Measurements from ENCODE around the gene MRPS11. TPM values are rescaled to one million over a fixed set of nuclear protein-coding genes. Genes with fewer than 3 reads are reported as not detected.

The MRPS11 gene
- total and polyA plus RNA-seq, 3 experiments from 2014 or later: 65.5 to 81.0 (median 80.1) TPM

DNA sequence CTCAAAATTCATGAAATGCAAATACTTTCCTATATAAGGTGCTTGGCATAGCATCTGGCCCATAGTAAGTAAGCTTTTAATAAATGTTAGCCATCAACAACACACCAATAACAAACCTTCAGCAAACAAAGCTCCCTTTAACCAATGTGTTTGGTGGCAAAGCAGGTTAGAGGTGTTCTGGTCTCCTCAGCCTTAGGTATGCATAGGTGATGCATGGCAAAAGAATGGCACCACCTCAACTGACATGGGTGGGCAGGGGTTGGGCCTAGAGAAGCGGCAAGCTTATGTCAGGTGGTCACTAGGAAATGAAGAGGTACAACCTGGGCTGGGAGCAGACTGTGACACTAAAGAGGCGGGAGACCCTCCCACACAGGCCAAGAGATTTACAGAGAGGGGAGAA is 38.2 kb downstream of the MRPS11 start:
- POLR2A ChIA-PET: no interaction called here
- peaks cover 11 to 55% (median 32%) of the 10 kb centered on the region in 3 donors for H3K36me3 Mint-ChIP-seq
- CTCF ChIA-PET: interaction anchor here (0.8 kb wide), 1 partner anchor 158 kb away, joined by 4 read pairs; no protein-coding TSS in a partner anchor

DNA sequence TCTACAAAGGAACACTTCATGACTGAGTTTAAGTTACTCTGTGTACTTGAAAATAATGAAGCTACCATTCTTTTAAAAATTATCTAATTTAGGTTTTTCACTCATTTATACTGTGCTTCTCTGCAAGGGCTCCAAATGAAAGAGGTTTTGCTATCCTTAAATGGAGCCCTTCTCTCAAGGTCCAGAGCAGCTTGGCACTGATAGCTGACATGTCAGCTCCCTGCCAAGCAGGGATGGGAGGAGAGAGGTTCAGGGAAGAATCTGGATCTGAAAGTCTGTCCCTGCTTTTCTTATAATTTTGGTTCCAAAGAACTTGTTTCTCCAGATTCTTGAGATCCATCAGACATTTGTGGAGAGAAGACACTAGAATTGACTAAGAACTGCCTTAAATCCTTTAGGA is 39.1 kb downstream of the MRPS11 start:
- no peaks in the 10 kb centered on the region for H3K4me1 ChIP-seq (ENCODE audit: insufficient read depth, low read length)
- H3K27me3 Mint-ChIP-seq: no peaks in the 10 kb centered on the region
- DNase-seq: no peak
- ChIA-PET CTCF (no interaction called here), POLR2A (no interaction called here)
- H3K27me3 ChIP-seq (ENCODE audit: insufficient read depth, low read length, poor library complexity, severe bottlenecking): no peaks in the 10 kb centered on the region
- no peak overlapping the region for H3K27ac ChIP-seq (ENCODE audit: low read depth, low read length)
- no peaks in the 10 kb centered on the region for H3K9me3 ChIP-seq (ENCODE audit: low read length)
- no peaks in the 10 kb centered on the region for H3K9me3 Mint-ChIP-seq
- no peak overlapping the region for H3K27ac Mint-ChIP-seq
- no peaks in the 10 kb centered on the region for H3K4me1 Mint-ChIP-seq
- H3K4me3 ChIP-seq (ENCODE audit: low read length): no peak overlapping the region
- peaks cover 18 to 62% (median 38%) of the 10 kb centered on the region in 3 donors for H3K36me3 Mint-ChIP-seq
- no peak overlapping the region for H3K4me3 Mint-ChIP-seq
- H3K36me3 ChIP-seq (ENCODE audit: insufficient read depth, low read length): peaks cover 6% of the 10 kb centered on the region

More for the DNA sequence above, 38.2 kb downstream of the MRPS11 start:
- no peaks in the 10 kb centered on the region for H3K27me3 Mint-ChIP-seq
- no peaks in the 10 kb centered on the region for H3K4me1 Mint-ChIP-seq
- Histone ChIP-seq H3K27me3 (ENCODE audit: insufficient read depth, low read length, poor library complexity, severe bottlenecking) (no peaks in the 10 kb centered on the region), H3K36me3 (ENCODE audit: insufficient read depth, low read length) (peaks cover 5% of the 10 kb centered on the region), H3K9me3 (ENCODE audit: low read length) (no peaks in the 10 kb centered on the region), H3K4me1 (ENCODE audit: insufficient read depth, low read length) (no peaks in the 10 kb centered on the region), H3K27ac (ENCODE audit: low read depth, low read length) (no peak overlapping the region), H3K4me3 (ENCODE audit: low read length) (no peak overlapping the region)
- no peak for DNase-seq
- no peak overlapping the region for H3K27ac Mint-ChIP-seq
- no peaks in the 10 kb centered on the region for H3K9me3 Mint-ChIP-seq
- no peak overlapping the region for H3K4me3 Mint-ChIP-seq

DNA sequence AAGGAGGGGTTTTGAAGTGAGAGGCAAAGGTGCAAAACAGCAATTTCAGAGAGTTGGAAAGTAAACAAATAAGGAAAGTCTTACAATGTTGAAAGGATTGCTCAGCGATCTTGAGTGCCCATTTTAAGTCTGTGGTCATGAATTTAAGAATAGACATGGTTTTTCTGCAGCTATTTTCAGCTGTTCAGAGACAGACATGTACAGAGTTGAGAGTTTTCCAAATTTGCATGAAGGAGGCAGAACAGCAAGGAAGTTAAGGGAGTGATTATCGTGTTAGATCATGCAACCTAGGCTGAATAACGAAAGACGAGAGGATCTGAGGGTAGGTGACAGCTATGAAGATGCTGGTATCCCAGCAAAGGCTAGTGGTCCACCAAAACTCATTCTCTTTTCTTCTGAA is 41.8 kb downstream of the MRPS11 start:
- POLR2A ChIA-PET: no interaction called here
- CTCF ChIA-PET: no interaction called here
- Histone ChIP-seq H3K4me3 (ENCODE audit: low read length) (no peak overlapping the region), H3K9me3 (ENCODE audit: low read length) (no peaks in the 10 kb centered on the region), H3K4me1 (ENCODE audit: insufficient read depth, low read length) (no peaks in the 10 kb centered on the region), H3K27me3 (ENCODE audit: insufficient read depth, low read length, poor library complexity, severe bottlenecking) (no peaks in the 10 kb centered on the region), H3K36me3 (ENCODE audit: insufficient read depth, low read length) (peaks cover 19% of the 10 kb centered on the region), H3K27ac (ENCODE audit: low read depth, low read length) (no peak overlapping the region)
- Mint-ChIP-seq H3K36me3 (peaks cover 22 to 70% (median 44%) of the 10 kb centered on the region in 3 donors), H3K9me3 (no peaks in the 10 kb centered on the region), H3K27me3 (no peaks in the 10 kb centered on the region), H3K4me3 (no peak overlapping the region), H3K4me1 (no peaks in the 10 kb centered on the region), H3K27ac (no peak overlapping the region)
- no peak for DNase-seq

DNA sequence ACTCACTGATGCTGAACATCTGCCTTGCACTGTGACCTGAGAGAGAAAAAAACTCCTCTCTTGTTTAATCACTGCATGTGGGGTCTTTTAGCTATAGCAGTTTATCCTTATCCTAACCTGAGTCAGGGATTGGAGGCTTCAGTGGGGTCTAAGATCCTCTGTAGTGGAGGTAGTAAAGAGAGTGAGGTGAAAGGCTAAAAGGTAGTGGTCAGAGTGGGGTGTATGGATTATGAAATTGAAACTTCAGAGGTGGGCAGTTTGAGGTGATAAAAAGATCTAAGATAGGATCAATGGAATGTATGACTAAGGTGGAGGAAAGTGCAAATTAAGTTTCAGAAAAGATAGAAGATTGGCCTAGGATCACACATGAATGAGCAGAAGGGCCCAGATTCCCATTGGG is 42.5 kb downstream of the MRPS11 start:
- Mint-ChIP-seq H3K27ac (no peak overlapping the region), H3K27me3 (no peaks in the 10 kb centered on the region), H3K4me1 (no peaks in the 10 kb centered on the region), H3K4me3 (no peak overlapping the region), H3K9me3 (no peaks in the 10 kb centered on the region), H3K36me3 (peaks cover 22 to 69% (median 42%) of the 10 kb centered on the region in 3 donors)
- Histone ChIP-seq H3K4me1 (ENCODE audit: insufficient read depth, low read length) (no peaks in the 10 kb centered on the region), H3K9me3 (ENCODE audit: low read length) (no peaks in the 10 kb centered on the region), H3K36me3 (ENCODE audit: insufficient read depth, low read length) (peaks cover 19% of the 10 kb centered on the region), H3K27ac (ENCODE audit: low read depth, low read length) (no peak overlapping the region), H3K4me3 (ENCODE audit: low read length) (no peak overlapping the region), H3K27me3 (ENCODE audit: insufficient read depth, low read length, poor library complexity, severe bottlenecking) (no peaks in the 10 kb centered on the region)
- no peak for DNase-seq
- POLR2A ChIA-PET: no interaction called here
- CTCF ChIA-PET: no interaction called here

DNA sequence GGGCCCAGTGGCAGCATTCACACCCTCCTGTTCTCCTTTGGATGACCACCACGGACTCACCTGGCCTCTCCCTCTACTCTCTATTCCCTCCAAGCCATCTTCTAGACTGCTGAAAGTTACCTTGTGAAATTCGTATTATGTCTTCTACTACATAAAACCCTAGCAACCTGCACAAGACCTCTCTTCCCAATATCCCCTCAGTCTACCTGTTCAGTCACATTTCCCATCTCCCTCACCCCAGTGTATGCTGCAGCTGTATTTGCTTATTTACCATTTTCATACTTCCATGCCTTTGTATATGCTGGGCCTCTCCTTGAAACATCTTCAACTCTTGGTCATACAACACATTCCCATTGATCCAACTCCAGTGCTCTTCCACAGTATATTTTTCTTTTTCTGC is 43.7 kb downstream of the MRPS11 start:
- ChIA-PET POLR2A (no interaction called here), CTCF (no interaction called here)
- Mint-ChIP-seq H3K4me1 (no peaks in the 10 kb centered on the region), H3K9me3 (no peaks in the 10 kb centered on the region), H3K27me3 (no peaks in the 10 kb centered on the region), H3K36me3 (peaks cover 22 to 65% (median 42%) of the 10 kb centered on the region in 3 donors), H3K4me3 (no peak overlapping the region), H3K27ac (peak overlapping the region in 2 of 8 donors; percentile 7)
- Histone ChIP-seq H3K4me1 (ENCODE audit: insufficient read depth, low read length) (no peaks in the 10 kb centered on the region), H3K4me3 (ENCODE audit: low read length) (no peak overlapping the region), H3K27me3 (ENCODE audit: insufficient read depth, low read length, poor library complexity, severe bottlenecking) (no peaks in the 10 kb centered on the region), H3K9me3 (ENCODE audit: low read length) (no peaks in the 10 kb centered on the region), H3K27ac (ENCODE audit: low read depth, low read length) (no peak overlapping the region), H3K36me3 (ENCODE audit: insufficient read depth, low read length) (peaks cover 19% of the 10 kb centered on the region)
- DNase-seq: no peak

DNA sequence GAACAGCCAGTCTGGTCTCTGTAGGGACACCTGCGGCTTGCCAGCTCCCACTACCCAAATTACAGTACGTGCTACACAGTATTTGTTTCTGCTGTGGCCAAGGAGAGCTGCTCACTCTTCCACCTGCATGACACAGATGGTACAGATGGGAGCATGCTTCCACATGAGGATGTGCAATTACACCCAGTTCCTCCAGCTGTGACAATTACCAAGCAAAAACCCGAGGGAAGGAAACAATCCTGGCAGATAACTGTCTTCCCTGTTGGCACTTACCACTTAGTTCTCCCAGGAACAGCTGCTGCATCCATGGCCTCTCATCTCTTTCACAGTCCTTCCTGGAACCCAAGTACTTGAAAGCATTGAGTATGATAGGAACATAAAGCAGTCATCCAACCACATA is 44.6 kb downstream of the MRPS11 start:
- Histone ChIP-seq H3K27ac (ENCODE audit: low read depth, low read length) (no peak overlapping the region), H3K36me3 (ENCODE audit: insufficient read depth, low read length) (peaks cover 19% of the 10 kb centered on the region), H3K27me3 (ENCODE audit: insufficient read depth, low read length, poor library complexity, severe bottlenecking) (no peaks in the 10 kb centered on the region), H3K4me3 (ENCODE audit: low read length) (no peak overlapping the region), H3K9me3 (ENCODE audit: low read length) (no peaks in the 10 kb centered on the region), H3K4me1 (ENCODE audit: insufficient read depth, low read length) (no peaks in the 10 kb centered on the region)
- peaks cover 22 to 73% (median 43%) of the 10 kb centered on the region in 3 donors for H3K36me3 Mint-ChIP-seq
- no peak overlapping the region for H3K27ac Mint-ChIP-seq
- no peak overlapping the region for H3K4me3 Mint-ChIP-seq
- H3K9me3 Mint-ChIP-seq: no peaks in the 10 kb centered on the region
- DNase-seq: no peak
- no peaks in the 10 kb centered on the region for H3K27me3 Mint-ChIP-seq
- POLR2A ChIA-PET: no interaction called here
- no peaks in the 10 kb centered on the region for H3K4me1 Mint-ChIP-seq
- CTCF ChIA-PET: no interaction called here

DNA sequence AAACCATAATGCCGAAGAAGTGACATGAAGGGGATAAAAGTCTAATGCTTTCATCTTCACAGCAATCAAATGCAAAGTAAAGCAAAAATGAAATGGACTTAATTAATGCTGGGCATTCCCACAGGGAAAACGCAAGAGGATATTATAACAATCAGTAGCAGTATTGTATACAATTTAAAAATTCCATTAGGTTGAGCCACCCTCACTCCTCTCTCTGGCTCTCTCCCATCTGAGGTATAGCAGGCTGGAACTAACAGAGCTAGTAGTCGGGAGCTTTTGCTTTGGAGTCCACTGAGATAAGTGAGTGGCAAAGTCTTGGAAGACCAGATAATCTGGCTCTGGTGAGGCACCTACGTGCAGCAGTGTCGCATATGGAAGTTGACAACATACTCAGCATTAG is 45.1 kb downstream of the MRPS11 start:
- H3K27me3 Mint-ChIP-seq: no peaks in the 10 kb centered on the region

DNA sequence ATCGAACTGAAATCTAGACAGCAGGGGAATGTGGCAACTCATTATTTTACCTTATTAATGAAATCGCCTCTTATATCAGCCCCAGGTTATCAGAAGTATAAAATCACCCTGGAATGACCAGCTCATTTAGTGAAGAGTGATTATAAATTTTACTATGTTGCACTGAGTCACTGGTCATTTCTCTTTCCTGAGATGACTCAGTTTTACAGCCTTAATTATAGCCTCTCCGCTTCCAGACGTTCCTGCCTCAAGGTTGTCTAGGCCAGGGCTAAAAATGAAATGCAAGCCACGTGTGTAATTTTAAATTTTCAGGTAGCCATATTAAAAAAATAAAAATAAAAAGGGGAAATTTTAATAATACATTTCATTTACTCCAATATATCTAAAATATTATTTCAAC is 45.7 kb downstream of the MRPS11 start:
- no peak overlapping the region for H3K4me3 Mint-ChIP-seq
- H3K4me3 ChIP-seq (ENCODE audit: low read length): no peak overlapping the region
- CTCF ChIA-PET: no interaction called here

More for the DNA sequence above, 45.1 kb downstream of the MRPS11 start:
- POLR2A ChIA-PET: no interaction called here
- Mint-ChIP-seq H3K27ac (no peak overlapping the region), H3K9me3 (no peaks in the 10 kb centered on the region), H3K4me3 (no peak overlapping the region), H3K36me3 (peaks cover 22 to 69% (median 41%) of the 10 kb centered on the region in 3 donors), H3K4me1 (no peaks in the 10 kb centered on the region)
- Histone ChIP-seq H3K4me3 (ENCODE audit: low read length) (no peak overlapping the region), H3K27me3 (ENCODE audit: insufficient read depth, low read length, poor library complexity, severe bottlenecking) (no peaks in the 10 kb centered on the region), H3K27ac (ENCODE audit: low read depth, low read length) (no peak overlapping the region), H3K36me3 (ENCODE audit: insufficient read depth, low read length) (peaks cover 16% of the 10 kb centered on the region), H3K9me3 (ENCODE audit: low read length) (no peaks in the 10 kb centered on the region), H3K4me1 (ENCODE audit: insufficient read depth, low read length) (no peaks in the 10 kb centered on the region)
- no peak for DNase-seq
- CTCF ChIA-PET: no interaction called here

DNA sequence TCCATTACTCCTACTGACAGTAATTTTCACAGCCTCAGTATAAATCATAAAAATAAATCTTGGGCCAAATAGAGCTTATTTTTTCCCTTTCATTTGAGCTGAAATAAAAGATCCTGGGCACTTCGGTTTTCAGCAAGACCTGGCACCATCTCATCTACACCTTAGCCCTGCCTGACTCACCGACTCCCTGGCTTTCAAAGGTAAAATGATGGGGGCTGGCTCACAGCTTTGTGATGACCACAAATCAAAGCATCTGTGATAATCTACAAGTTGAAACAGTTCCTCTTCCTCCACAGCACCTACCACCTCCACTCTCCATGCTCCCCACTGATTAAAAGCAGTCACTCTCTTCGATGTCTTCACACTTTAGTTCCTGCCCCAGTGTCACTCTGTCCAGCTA is 51.4 kb downstream of the MRPS11 start:
- no peaks in the 10 kb centered on the region for H3K27me3 Mint-ChIP-seq
- Histone ChIP-seq H3K27me3 (ENCODE audit: insufficient read depth, low read length, poor library complexity, severe bottlenecking) (no peaks in the 10 kb centered on the region), H3K9me3 (ENCODE audit: low read length) (no peaks in the 10 kb centered on the region), H3K4me3 (ENCODE audit: low read length) (no peak overlapping the region), H3K27ac (ENCODE audit: low read depth, low read length) (no peak overlapping the region), H3K36me3 (ENCODE audit: insufficient read depth, low read length) (no peaks in the 10 kb centered on the region), H3K4me1 (ENCODE audit: insufficient read depth, low read length) (no peaks in the 10 kb centered on the region)
- ChIA-PET POLR2A (no interaction called here), CTCF (no interaction called here)
- H3K27ac Mint-ChIP-seq: no peak overlapping the region
- no peak for DNase-seq
- no peaks in the 10 kb centered on the region for H3K4me1 Mint-ChIP-seq
- H3K9me3 Mint-ChIP-seq: no peaks in the 10 kb centered on the region
- no peak overlapping the region for H3K4me3 Mint-ChIP-seq
- peaks cover 4 to 32% (median 11%) of the 10 kb centered on the region in 3 donors for H3K36me3 Mint-ChIP-seq

More for the DNA sequence above, 45.7 kb downstream of the MRPS11 start:
- Histone ChIP-seq H3K27ac (ENCODE audit: low read depth, low read length) (no peak overlapping the region), H3K36me3 (ENCODE audit: insufficient read depth, low read length) (peaks cover 15% of the 10 kb centered on the region), H3K9me3 (ENCODE audit: low read length) (no peaks in the 10 kb centered on the region), H3K4me1 (ENCODE audit: insufficient read depth, low read length) (no peaks in the 10 kb centered on the region), H3K27me3 (ENCODE audit: insufficient read depth, low read length, poor library complexity, severe bottlenecking) (no peaks in the 10 kb centered on the region)
- Mint-ChIP-seq H3K27me3 (no peaks in the 10 kb centered on the region), H3K9me3 (no peaks in the 10 kb centered on the region), H3K27ac (no peak overlapping the region), H3K4me1 (no peaks in the 10 kb centered on the region), H3K36me3 (peaks cover 22 to 65% (median 40%) of the 10 kb centered on the region in 3 donors)
- POLR2A ChIA-PET: no interaction called here
- DNase-seq: no peak
